Measurements from ENCODE around the gene RGS1. TPM values are rescaled to one million over a fixed set of nuclear protein-coding genes. Genes with fewer than 3 reads are reported as not detected.

RGS1 gene
- total and polyA plus RNA-seq, 9 of the 15 experiments (the other 6 are each of a cell fraction or from before 2014, with no cell fraction given), result not detected

DNA sequence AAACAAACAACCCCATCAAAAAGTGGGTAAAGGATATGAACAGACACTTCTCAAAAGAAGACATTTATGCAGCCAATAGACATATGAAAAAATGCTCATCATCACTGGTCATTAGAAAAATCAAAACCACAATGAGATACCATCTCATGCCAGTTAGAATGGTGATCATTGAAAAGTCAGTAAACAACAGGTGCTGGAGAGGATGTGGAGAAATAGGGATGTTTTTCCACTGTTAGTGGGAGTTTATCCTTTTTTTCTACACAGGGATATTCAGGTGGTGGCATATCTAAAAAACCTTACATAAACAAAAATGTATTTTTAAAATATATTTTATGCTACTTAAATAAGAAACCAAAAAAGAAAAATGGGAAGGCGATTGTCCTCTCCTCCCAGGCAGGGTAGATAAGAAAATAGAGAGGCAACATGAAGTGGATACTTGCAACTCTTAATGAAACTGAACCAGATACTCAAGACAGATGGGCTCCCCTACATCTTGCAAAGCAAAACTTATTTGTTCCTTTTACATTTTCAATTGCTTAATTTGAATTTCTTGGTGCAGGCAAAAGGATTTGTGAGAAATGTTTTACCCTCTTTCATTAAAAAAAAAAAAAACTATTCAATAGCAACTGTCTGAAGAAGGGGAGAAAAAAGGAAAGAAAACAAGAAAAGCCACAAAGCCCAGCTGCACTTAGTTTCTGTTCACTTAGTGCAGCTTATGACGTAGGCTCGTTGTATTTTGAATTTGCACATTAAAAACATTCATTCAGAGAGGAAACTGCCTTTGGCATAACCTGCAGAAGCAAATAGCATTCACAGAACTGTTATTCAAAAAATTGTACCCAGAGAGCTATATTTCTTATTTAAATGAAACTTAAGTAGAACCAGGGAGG, 36.9 kb upstream of the RGS1 start (continued):
- TF ChIP-seq, protein P1, sequence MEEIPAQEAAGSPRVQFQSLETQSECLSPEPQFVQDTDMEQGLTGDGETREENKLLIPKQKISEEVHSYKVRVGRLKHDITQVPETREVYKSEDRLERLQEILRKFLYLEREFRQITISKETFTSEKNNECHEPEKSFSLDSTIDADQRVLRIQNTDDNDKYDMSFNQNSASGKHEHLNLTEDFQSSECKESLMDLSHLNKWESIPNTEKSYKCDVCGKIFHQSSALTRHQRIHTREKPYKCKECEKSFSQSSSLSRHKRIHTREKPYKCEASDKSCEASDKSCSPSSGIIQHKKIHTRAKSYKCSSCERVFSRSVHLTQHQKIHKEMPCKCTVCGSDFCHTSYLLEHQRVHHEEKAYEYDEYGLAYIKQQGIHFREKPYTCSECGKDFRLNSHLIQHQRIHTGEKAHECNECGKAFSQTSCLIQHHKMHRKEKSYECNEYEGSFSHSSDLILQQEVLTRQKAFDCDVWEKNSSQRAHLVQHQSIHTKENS (CRISPR knock-in tag; IDR thresholded peaks at IDR 0.05), result no peak
- TF ChIP-seq ZBTB7A (IDR thresholded peaks at IDR 0.05; ENCODE audit: borderline replicate concordance, control insufficient read depth, low read depth, low read length) (no peak), SMARCC2 (IDR thresholded peaks at IDR 0.05; ENCODE audit: low read depth) (no peak), ZFPM2 (CRISPR knock-in tag; IDR thresholded peaks at IDR 0.05) (no peak), ZNF282 (CRISPR knock-in tag; IDR thresholded peaks at IDR 0.05) (no peak), TBP (optimal IDR thresholded peaks at IDR 0.05; ENCODE audit: low read depth, low read length) (no peak), MEF2D (tag; conservative IDR thresholded peaks at IDR 0.05; ENCODE audit: low read depth) (no peak), HNRNPLL (IDR thresholded peaks at IDR 0.05; ENCODE audit: low read depth, low read length, poor library complexity, severe bottlenecking) (no peak)
- TF ChIP-seq, protein P2, sequence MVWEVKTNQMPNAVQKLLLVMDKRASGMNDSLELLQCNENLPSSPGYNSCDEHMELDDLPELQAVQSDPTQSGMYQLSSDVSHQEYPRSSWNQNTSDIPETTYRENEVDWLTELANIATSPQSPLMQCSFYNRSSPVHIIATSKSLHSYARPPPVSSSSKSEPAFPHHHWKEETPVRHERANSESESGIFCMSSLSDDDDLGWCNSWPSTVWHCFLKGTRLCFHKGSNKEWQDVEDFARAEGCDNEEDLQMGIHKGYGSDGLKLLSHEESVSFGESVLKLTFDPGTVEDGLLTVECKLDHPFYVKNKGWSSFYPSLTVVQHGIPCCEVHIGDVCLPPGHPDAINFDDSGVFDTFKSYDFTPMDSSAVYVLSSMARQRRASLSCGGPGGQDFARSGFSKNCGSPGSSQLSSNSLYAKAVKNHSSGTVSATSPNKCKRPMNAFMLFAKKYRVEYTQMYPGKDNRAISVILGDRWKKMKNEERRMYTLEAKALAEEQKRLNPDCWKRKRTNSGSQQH (CRISPR knock-in tag; IDR thresholded peaks at IDR 0.05), result no peak
- TF ChIP-seq, protein P3, sequence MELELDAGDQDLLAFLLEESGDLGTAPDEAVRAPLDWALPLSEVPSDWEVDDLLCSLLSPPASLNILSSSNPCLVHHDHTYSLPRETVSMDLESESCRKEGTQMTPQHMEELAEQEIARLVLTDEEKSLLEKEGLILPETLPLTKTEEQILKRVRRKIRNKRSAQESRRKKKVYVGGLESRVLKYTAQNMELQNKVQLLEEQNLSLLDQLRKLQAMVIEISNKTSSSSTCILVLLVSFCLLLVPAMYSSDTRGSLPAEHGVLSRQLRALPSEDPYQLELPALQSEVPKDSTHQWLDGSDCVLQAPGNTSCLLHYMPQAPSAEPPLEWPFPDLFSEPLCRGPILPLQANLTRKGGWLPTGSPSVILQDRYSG (tag; conservative IDR thresholded peaks at IDR 0.05; ENCODE audit: low read depth), result no peak

Measured in K562 (cell line).